Activated T-cell treated with anti-CD3 and anti-CD28 coated beads, Interleukin-2, amount 50 U/mL, for 4 hours (primary cell): ENCODE results near the gene MPLKIP. TPM values are rescaled to one million over a fixed set of nuclear protein-coding genes. Genes with fewer than 3 reads are reported as not detected.

Source experiments
- ATAC-seq, 2 donors: fragments of 200-7000 bp; cut with Tn5 transposase; one replicate each; pipeline ENCODE4 v1.10.0; 2021
- DNase-seq: peaks from one replicate; pipeline ENCODE4 v3.0.0-alpha.2; 2020
- H3K27me3 Mint-ChIP-seq: one replicate; pipeline ENCODE4 v1.8.0; 2021; ENCODE audit warnings: low read depth, mixed read lengths
- H3K36me3 Mint-ChIP-seq: one replicate; pipeline ENCODE4 v1.8.0; 2022; ENCODE audit warnings: mixed read lengths; ENCODE audit not compliant: insufficient read depth
- H3K4me1 Mint-ChIP-seq: one replicate; pipeline ENCODE4 v1.8.0; 2021; ENCODE audit warnings: low read depth, mixed read lengths
- H3K4me3 Mint-ChIP-seq: one replicate; pipeline ENCODE4 v1.8.0; 2021; ENCODE audit warnings: mild to moderate bottlenecking, moderate library complexity, mixed read lengths
- H3K9me3 Mint-ChIP-seq: one replicate; pipeline ENCODE4 v1.8.0; 2021; ENCODE audit warnings: mixed read lengths
- total RNA-seq, 3 donors: library from RNA; stranded (reverse); gene quantifications; one replicate each; pipeline ENCODE4 v1.2.1, GENCODE V29; 2021

MPLKIP gene
- total RNA-seq, 3 donors from 2014 or later: 33.9 to 40.9 (median 38.3) TPM

DNA sequence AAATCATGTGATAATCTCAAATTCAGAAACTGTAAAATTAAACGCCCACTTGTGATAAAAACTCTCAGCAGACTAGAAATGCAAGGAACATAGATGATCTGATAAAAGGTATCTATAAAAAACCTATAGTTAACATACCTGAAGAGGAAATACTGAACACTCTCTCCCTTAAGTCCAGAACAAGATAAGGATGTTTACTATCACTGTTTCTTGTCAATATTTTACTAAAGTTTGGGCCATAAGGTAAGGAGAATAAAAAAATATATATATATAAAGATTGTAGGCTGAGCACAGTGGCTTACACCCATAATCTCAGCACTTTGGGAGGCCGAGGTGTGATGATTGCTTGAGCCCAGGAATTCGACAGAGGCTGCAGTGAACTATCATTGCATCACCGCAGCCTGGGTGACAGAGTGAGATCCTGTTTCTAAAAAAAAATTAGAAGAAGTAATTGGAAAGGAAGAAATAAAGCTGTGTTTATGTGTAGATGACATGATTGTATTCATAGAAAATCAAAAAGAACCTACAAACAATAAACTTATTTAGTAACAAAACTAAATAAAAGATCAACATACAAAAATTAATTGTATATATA is 28.4 kb downstream of the MPLKIP start:
- H3K4me3 Mint-ChIP-seq: no peak overlapping the region
- no peaks in the 10 kb centered on the region for H3K4me1 Mint-ChIP-seq
- DNase-seq (no peak), ATAC-seq (no peak)
- H3K36me3 Mint-ChIP-seq: no peaks in the 10 kb centered on the region
- no peaks in the 10 kb centered on the region for H3K9me3 Mint-ChIP-seq
- no peaks in the 10 kb centered on the region for H3K27me3 Mint-ChIP-seq

DNA sequence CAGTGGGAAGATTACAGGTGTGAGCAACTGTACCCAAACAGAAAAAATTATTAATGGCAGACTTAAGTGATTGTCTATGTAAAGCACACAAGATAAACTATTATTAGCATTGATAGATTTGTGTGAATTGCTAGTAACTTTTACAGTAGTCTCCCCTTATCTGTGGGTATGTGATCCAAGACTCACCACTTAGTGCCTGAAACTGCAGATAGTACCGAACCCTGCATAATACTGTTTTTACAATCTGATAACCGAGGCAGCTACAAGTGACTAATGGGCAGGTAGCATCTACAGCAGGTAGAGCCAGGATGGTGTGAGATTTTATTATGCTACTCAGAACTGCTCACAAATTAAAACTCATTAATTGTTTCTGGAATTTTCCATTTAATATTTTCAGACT is 31.5 kb downstream of the MPLKIP start:
- Mint-ChIP-seq H3K27me3 (no peaks in the 10 kb centered on the region), H3K9me3 (no peaks in the 10 kb centered on the region), H3K36me3 (no peaks in the 10 kb centered on the region), H3K4me1 (no peaks in the 10 kb centered on the region), H3K4me3 (no peak overlapping the region)
- DNase-seq (no peak), ATAC-seq (no peak)

GRCh38 chr7:40101201-40101600 is 33.2 kb downstream of the MPLKIP start:
- Mint-ChIP-seq H3K27me3 (no peaks in the 10 kb centered on the region), H3K4me1 (peaks cover under 1% of the 10 kb centered on the region), H3K36me3 (peaks cover 2% of the 10 kb centered on the region), H3K4me3 (no peak overlapping the region), H3K9me3 (no peaks in the 10 kb centered on the region)
- ATAC-seq (no peak), DNase-seq (no peak)

GRCh38 chr7:40099837-40100236 is 34.6 kb downstream of the MPLKIP start:
- peaks cover 8% of the 10 kb centered on the region for H3K36me3 Mint-ChIP-seq
- no peaks in the 10 kb centered on the region for H3K9me3 Mint-ChIP-seq
- peaks cover 1% of the 10 kb centered on the region for H3K4me1 Mint-ChIP-seq
- ATAC-seq: no peak
- DNase-seq: no peak
- no peaks in the 10 kb centered on the region for H3K27me3 Mint-ChIP-seq
- H3K4me3 Mint-ChIP-seq: no peak overlapping the region

DNA sequence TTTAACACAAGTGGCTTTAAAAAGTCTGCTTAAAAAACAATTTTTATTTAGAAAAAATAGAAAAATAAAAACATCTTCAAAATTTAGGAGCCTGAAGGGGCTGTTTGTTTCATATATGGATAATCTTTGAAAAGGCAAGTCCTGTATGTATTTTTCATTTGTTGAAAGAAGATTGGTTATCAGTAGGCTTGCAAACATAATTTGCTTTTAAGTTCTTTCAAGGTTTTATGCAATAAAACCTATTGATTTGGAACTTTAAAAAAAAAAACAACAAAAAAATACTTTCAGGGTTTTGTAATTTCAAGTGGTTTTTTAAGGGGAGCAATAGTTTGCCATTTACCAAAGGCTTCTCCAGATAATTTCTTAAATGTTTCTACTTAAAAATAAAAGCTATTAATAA is 35.6 kb downstream of the MPLKIP start:
- DNase-seq: no peak
- H3K4me1 Mint-ChIP-seq: peaks cover 1% of the 10 kb centered on the region
- no peaks in the 10 kb centered on the region for H3K9me3 Mint-ChIP-seq
- H3K36me3 Mint-ChIP-seq: peaks cover 18% of the 10 kb centered on the region
- ATAC-seq: no peak
- no peaks in the 10 kb centered on the region for H3K27me3 Mint-ChIP-seq
- H3K4me3 Mint-ChIP-seq: no peak overlapping the region

DNA sequence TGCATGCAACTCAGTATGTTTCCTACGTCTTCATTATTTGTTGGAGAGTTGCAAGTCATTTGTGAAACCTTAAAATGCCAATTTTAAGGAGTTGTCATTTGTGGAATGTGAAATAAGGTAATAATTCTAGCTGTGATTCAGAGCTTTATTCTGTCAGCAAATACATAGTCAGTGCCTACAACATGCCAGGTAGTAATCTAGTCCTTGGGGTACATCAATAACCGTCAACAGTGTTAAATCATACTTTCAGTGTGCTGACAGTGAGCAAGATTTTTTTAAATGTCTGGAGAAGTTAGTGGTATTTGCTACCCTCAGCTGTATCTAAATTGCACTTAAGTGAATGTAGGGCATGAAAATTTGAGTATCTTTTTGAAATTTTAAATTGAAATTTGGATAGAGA is 36.7 kb downstream of the MPLKIP start:
- H3K27me3 Mint-ChIP-seq: no peaks in the 10 kb centered on the region
- DNase-seq (no peak), ATAC-seq (no peak)
- no peaks in the 10 kb centered on the region for H3K9me3 Mint-ChIP-seq
- H3K4me1 Mint-ChIP-seq: peaks cover 1% of the 10 kb centered on the region
- H3K4me3 Mint-ChIP-seq: no peak overlapping the region
- peaks cover 21% of the 10 kb centered on the region for H3K36me3 Mint-ChIP-seq

- no peak for DNase-seq
- Mint-ChIP-seq H3K4me3 (no peak overlapping the region), H3K9me3 (no peaks in the 10 kb centered on the region), H3K27me3 (no peaks in the 10 kb centered on the region), H3K36me3 (peaks cover 29% of the 10 kb centered on the region), H3K4me1 (peaks cover 1% of the 10 kb centered on the region)
- no peak for ATAC-seq
These were observed 38.6 kb downstream of the MPLKIP start for GRCh38 chr7:40095695-40096327.

- Mint-ChIP-seq H3K36me3 (peaks cover 29% of the 10 kb centered on the region), H3K9me3 (no peaks in the 10 kb centered on the region), H3K4me3 (no peak overlapping the region), H3K27me3 (no peaks in the 10 kb centered on the region), H3K4me1 (peaks cover 1% of the 10 kb centered on the region)
- DNase-seq (no peak), ATAC-seq (no peak)
These were observed 39.2 kb downstream of the MPLKIP start for GRCh38 chr7:40095230-40095629.

DNA sequence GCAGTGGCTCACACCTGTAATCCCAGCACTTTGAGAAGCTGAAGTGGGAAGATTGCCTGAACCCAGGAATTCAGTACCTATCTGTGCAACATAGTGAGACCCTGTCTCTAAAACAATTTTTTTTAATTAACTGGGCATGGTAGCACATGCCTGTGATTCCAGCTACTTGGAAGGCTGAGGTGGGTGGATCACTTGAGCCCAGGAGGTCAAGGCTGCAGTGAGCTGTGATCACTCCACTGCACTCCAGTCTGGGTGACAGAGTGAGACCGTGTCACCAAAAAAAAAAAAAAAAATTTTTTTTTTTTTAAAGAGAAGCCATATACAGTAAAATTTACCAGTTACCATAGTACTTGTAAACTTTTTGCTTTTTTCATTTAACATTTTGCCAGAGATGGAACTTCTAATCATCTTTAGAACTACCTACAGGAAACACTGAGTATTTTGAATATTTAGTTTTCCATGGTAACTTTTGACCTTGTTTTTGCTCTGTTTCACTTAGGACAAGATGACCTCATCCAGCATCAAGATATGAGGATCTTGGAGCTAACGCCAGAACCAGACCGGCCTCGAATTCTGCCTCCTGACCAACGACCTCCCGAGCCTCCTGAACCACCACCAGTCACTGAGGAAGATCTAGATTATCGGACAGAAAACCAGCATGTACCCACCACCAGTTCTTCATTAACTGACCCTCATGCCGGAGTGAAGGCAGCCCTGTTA is 40.6 kb downstream of the MPLKIP start:
- Mint-ChIP-seq H3K27me3 (no peaks in the 10 kb centered on the region), H3K4me3 (no peak overlapping the region), H3K36me3 (peaks cover 33% of the 10 kb centered on the region), H3K4me1 (peaks cover 1% of the 10 kb centered on the region), H3K9me3 (no peaks in the 10 kb centered on the region)
- DNase-seq (no peak), ATAC-seq (no peak)

DNA sequence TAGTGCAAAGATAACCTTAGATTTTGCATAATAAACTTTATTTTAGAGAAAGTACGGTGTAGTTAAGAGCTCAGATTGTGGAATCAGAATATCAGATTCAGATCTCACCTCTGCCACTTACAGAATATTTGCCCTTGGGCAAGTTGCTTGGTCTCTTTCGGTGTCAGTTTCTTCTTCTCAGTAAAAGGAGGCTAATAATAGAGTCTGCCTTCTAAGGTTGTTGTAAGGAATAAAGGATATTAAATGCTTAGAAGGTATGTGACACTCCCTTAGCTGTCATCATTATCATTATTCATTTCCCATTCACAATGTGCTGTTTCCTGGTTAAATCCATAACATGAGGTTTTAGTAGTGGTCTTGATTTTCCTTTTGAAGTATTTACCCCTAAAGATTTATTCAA is 42.2 kb downstream of the MPLKIP start:
- Mint-ChIP-seq H3K4me1 (peaks cover 1% of the 10 kb centered on the region), H3K9me3 (no peaks in the 10 kb centered on the region), H3K27me3 (no peaks in the 10 kb centered on the region), H3K36me3 (peaks cover 41% of the 10 kb centered on the region), H3K4me3 (no peak overlapping the region)
- DNase-seq (no peak), ATAC-seq (no peak)

DNA sequence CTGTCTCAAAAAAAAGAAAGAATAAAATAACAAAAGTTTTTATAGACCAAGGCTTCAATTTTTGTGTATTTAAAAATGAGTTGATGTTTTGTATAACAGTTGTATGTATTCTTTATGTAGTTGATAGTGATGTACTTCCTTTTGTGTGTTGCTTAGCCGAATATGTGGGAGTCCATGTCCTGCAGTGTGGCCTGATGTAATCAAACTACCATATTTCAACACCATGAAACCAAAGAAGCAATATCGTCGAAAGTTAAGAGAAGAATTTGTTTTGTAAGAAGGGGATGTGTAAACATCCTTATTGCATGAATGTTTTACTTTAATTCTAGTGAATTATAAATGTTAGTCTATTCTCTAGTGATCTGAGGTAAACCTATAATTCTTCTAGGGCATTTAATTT is 56.6 kb downstream of the MPLKIP start:
- no peaks in the 10 kb centered on the region for H3K9me3 Mint-ChIP-seq
- no peaks in the 10 kb centered on the region for H3K4me1 Mint-ChIP-seq
- peaks cover 3% of the 10 kb centered on the region for H3K36me3 Mint-ChIP-seq
- ATAC-seq (no peak), DNase-seq (no peak)
- H3K27me3 Mint-ChIP-seq: no peaks in the 10 kb centered on the region
- H3K4me3 Mint-ChIP-seq: no peak overlapping the region

Other genes with a start within 250 kb of the MPLKIP start
- gene CDK13, start 184.4 kb downstream of the MPLKIP start, total RNA-seq: 10 to 100 TPM; 33.9 to 39.3 (median 35.9) TPM
- 1 to 10 TPM; 1.3 to 2.5 (median 2.1) TPM for gene SUGCT, start 383 bp upstream of the MPLKIP start, total RNA-seq